LoVo (cell line): ENCODE results near the gene KLF17.

Source experiments
- DNase-seq: peaks from one replicate; pipeline ENCODE4 v3.0.0-alpha.2; 2016; ENCODE audit warnings: low spot score

KLF17 gene

GRCh38 chr1:44152692-44153091, 34.1 kb downstream of the KLF17 start:
- DNase-seq, result no peak

- no peak for DNase-seq
These were observed 35.4 kb downstream of the KLF17 start for GRCh38 chr1:44154049-44154448.

- no peak for DNase-seq
These were observed 39.3 kb downstream of the KLF17 start for GRCh38 chr1:44157903-44158302.

- DNase-seq, result no peak
These were observed 40.2 kb downstream of the KLF17 start for GRCh38 chr1:44158871-44159270.

- no peak for DNase-seq
These were observed 42.9 kb downstream of the KLF17 start for GRCh38 chr1:44161546-44161945.

GRCh38 chr1:44168520-44169098, 50.0 kb downstream of the KLF17 start:
- DNase-seq, result no peak

GRCh38 chr1:44170281-44170823, 51.7 kb downstream of the KLF17 start:
- DNase-seq, result no peak

- DNase-seq, result no peak
These were observed 56.0 kb downstream of the KLF17 start for GRCh38 chr1:44174630-44175029.
